HepG2 (cell line): Measurements from ENCODE around the gene ACBD7. TPM values are rescaled to one million over a fixed set of nuclear protein-coding genes. Genes with fewer than 3 reads are reported as not detected.

Experiments used
- ATAC-seq: fragments of 200-7000 bp; cut with Tn5 transposase; 3 replicates; pipeline ENCODE4 v1.9.1; 2020; ENCODE audit warnings: mild to moderate bottlenecking, moderate library complexity
- BruUV-seq: library from RNA; stranded (reverse); fragments of 400-500 nt; replicated peaks from 2 replicates; lab custom pipeline; 2021; lab: Mats Ljungman, UMichigan
- CTCF ChIA-PET: fragments of 300-600 bp; formaldehyde crosslinking; extraction: SDS; loops from one replicate; lab custom pipeline; 2021; ENCODE audit warnings: low total read pairs, inconsistent platforms, low intra/inter-chr PET ratio; lab: Yijun Ruan, JAX
- POLR2A ChIA-PET: fragments of 350-600 bp; sonication (Branson Sonifier 250); formaldehyde crosslinking; loops from one replicate; lab custom pipeline; 2020; ENCODE audit warnings: antibody characterized with exemption, inconsistent platforms; lab: Yijun Ruan, JAX
- DNase-seq: peaks from one replicate; pipeline ENCODE4 v3.0.0-alpha.2; 2015; ENCODE audit warnings: low spot score
- FAIRE-seq: peaks from 3 replicates; lab custom pipeline; 2011; peaks lifted over from hg19 to GRCh38; lab: Jason Lieb, UNC
- H2AFZ ChIP-seq: one replicate; pipeline ENCODE4 v1.6.1; 2011; ENCODE audit warnings: low read length, inconsistent platforms
- H3K27ac ChIP-seq: fragments of 300-600 bp; 3 replicates; pipeline ENCODE4 v1.8.0; 2011; ENCODE audit warnings: mixed run types, mild to moderate bottlenecking, mixed read lengths, low read length, inconsistent platforms; ENCODE audit not compliant: insufficient read depth; ENCODE audit errors: extremely low read length
- H3K27me3 ChIP-seq, 2 experiments: fragments of 200-600 bp in 1 of 2; 2 replicates in 1 of 2; 3 replicates in 1 of 2; pipeline versions ENCODE4 v1.6.0 to v1.8.0; 2011; ENCODE audit warnings: low read length in 2 of 2, mild to moderate bottlenecking in 2 of 2, moderate library complexity in 2 of 2, inconsistent platforms in 1 of 2; ENCODE audit not compliant: insufficient read depth in 2 of 2, control insufficient read depth in 1 of 2
- H3K36me3 ChIP-seq, 2 experiments: fragments of 200-600 bp in 1 of 2; replicated peaks in 1 of 2; 2 replicates in 1 of 2; 3 replicates in 1 of 2; pipeline versions ENCODE4 v1.5.1 to v1.8.0; 2011; ENCODE audit warnings: low read length in 2 of 2, inconsistent platforms in 1 of 2; ENCODE audit not compliant: insufficient read depth in 2 of 2, control insufficient read depth in 1 of 2
- H3K4me1 ChIP-seq: 2 replicates; pipeline ENCODE4 v1.5.1; 2012; ENCODE audit warnings: low read length, inconsistent platforms; ENCODE audit not compliant: insufficient read depth
- H3K4me2 ChIP-seq: 2 replicates; pipeline ENCODE4 v1.6.0; 2011; ENCODE audit warnings: low read depth, low read length, inconsistent platforms
- H3K4me3 ChIP-seq, 3 experiments: fragments of 200-600 bp in 1 of 3; sonication (generic), shearing (Covaris generic) in 1 of 3; replicated peaks in 1 of 3; 2 replicates each; pipeline ENCODE4 v1.5.1; 2011 to 2016; ENCODE audit warnings: low read length in 3 of 3, inconsistent platforms in 2 of 3, low read depth in 2 of 3, mild to moderate bottlenecking in 2 of 3, control low read depth in 1 of 3, mixed read lengths in 1 of 3; ENCODE audit not compliant: insufficient read depth in 1 of 3
- H3K79me2 ChIP-seq: one replicate; pipeline ENCODE4 v1.6.1; 2011; ENCODE audit warnings: low read length, inconsistent platforms; ENCODE audit not compliant: insufficient read depth
- H3K9ac ChIP-seq: 2 replicates; pipeline ENCODE4 v1.6.0; 2011; ENCODE audit warnings: mild to moderate bottlenecking, low read depth, low read length, inconsistent platforms; ENCODE audit not compliant: insufficient read depth
- H3K9me3 ChIP-seq: 2 replicates; pipeline ENCODE4 v1.5.1; 2012; ENCODE audit warnings: mild to moderate bottlenecking, low read length
- H4K20me1 ChIP-seq: 2 replicates; pipeline ENCODE4 v1.6.0; 2011; ENCODE audit warnings: inconsistent platforms, mild to moderate bottlenecking, low read length, moderate library complexity; ENCODE audit not compliant: insufficient read depth
- ELF1 ChIP-seq: sonication (generic); formaldehyde crosslinking; IDR thresholded peaks from 2 replicates; pipeline ENCODE4 v1.4.0; 2020; ENCODE audit warnings: missing genetic modification reagents
- RFX5 ChIP-seq: IDR thresholded peaks from 2 replicates; pipeline ENCODE4 v1.6.1; 2011; ENCODE audit warnings: low read depth, low read length, improper control_type of control experiment
- SAP130 ChIP-seq: IDR thresholded peaks from 2 replicates; pipeline ENCODE4 v1.6.1; 2016; ENCODE audit warnings: low read depth
- YY1 ChIP-seq: IDR thresholded peaks from 2 replicates; pipeline ENCODE4 v1.6.1; 2011; ENCODE audit warnings: low read length, low read depth, moderate library complexity, mild to moderate bottlenecking; ENCODE audit not compliant: insufficient read depth, insufficient replicate concordance
- ZNF251 ChIP-seq: sonication (generic); formaldehyde crosslinking; IDR thresholded peaks from 2 replicates; pipeline ENCODE4 v1.9.0; 2021; ENCODE audit warnings: mild to moderate bottlenecking, missing genetic modification reagents
- ZNF572 ChIP-seq: sonication (generic); formaldehyde crosslinking; IDR thresholded peaks from 2 replicates; pipeline ENCODE4 v1.5.1; 2020; ENCODE audit warnings: mild to moderate bottlenecking, missing genetic modification reagents
- ZNF850 ChIP-seq: sonication (generic); formaldehyde crosslinking; conservative IDR thresholded peaks from 2 replicates; pipeline ENCODE4 v1.9.0; 2021; ENCODE audit warnings: mild to moderate bottlenecking, missing genetic modification reagents
- WGBS: methylation state at CpG from one replicate; pipeline ENCODE4 v1.1.6; 2017; ENCODE audit warnings: low lambda C conversion rate; 5-methylcytosine and 5-hydroxymethylcytosine counted together
- in situ Hi-C: cut with HindIII; loops from 2 replicates; pipeline ENCODE4 v1.10.0; 2017; ENCODE audit warnings: low pct_unique_long_range_greater_than_20kb; ENCODE audit not compliant: extremely low pct_ligation_motif_present
- intact Hi-C: fragments of 100-400 bp; cut with micrococcal nuclease; formaldehyde crosslinking; loops from one replicate; pipeline ENCODE4 v1.10.0; 2022; ENCODE audit not compliant: unreplicated experiment
- polyA plus RNA-seq, 8 experiments: library from polyadenylated mRNA; depleted of rRNA in 3 of 8; stranded (reverse) in 7 of 8; unstranded in 1 of 8; fragments of >200 nt; fragmentation: Illumina TruSeq in 4 of 8; extraction: Trizol in 4 of 8; gene quantifications; 2 replicates each; pipeline versions ENCODE4 v1.2.1 to v1.2.3, GENCODE V29; 2011 to 2016; ENCODE audit warnings: low read depth in 4 of 8, missing spikeins in 1 of 8, mixed read lengths in 1 of 8; ENCODE audit not compliant: insufficient read depth in 1 of 8
- total RNA-seq, 5 experiments: library from RNA; depleted of rRNA; stranded (reverse); fragments of >200 nt; fragmentation: Illumina TruSeq; extraction: Trizol; gene quantifications; 2 replicates each; pipeline ENCODE4 v1.2.3, GENCODE V29; 2016; ENCODE audit warnings: low read depth in 1 of 5
- TF ChIP-seq, protein P1 (sequence below): sonication (generic); formaldehyde crosslinking; IDR thresholded peaks from 2 replicates; pipeline ENCODE4; 2020; ENCODE audit warnings: missing genetic modification reagents, mild to moderate bottlenecking, borderline replicate concordance

The ACBD7 gene
- total and polyA plus RNA-seq, 2 of the 13 experiments (the other 11 are each of a cell fraction or from before 2014, with no cell fraction given), result 1.4 to 2.6 TPM

DNA sequence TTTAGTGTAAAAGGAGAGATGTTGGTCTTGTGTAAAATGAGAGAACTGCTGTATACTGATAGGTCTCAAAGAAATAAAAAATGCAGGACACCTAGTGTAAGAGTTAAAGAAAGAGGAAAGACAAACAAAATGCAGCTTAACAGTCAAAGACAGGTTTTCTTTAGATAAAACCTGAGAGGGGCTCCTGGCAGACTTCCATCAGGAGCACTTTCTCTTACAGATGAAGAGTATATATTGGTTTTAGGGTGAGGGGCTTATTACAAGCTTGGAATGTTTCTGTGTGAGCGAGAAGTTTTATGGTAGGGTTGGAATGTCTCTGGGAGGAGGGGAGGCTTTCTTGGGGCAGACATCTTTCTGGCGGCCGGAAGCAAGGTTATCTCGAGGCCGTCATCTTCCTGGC lies 16.2 kb downstream of the ACBD7 start:
- BruUV-seq, result no TSS peak

More for the DNA sequence above, 16.2 kb downstream of the ACBD7 start:
- H4K20me1 ChIP-seq, result no peaks in the 10 kb centered on the region
- in situ Hi-C loops, result no loop called here
- H3K9ac ChIP-seq, result no peak overlapping the region
- H3K36me3 ChIP-seq, result no peaks in the 10 kb centered on the region
- no peaks in the 10 kb centered on the region for H3K79me2 ChIP-seq
- DNase-seq (no peak), ATAC-seq (no peak), FAIRE-seq (no peak)
- H3K4me1 ChIP-seq, result 0 out of 2 replicates have a peak, but pooled peaks cover 7% of the 10 kb centered on the region
- H3K4me3 ChIP-seq, result no peak overlapping the region
- intact Hi-C loops, result no loop called here
- ChIA-PET CTCF (no interaction called here), POLR2A (no interaction called here)
- no peak for TF ChIP-seq ZNF572
- TF ChIP-seq YY1, result no peak
- TF ChIP-seq, protein P1, sequence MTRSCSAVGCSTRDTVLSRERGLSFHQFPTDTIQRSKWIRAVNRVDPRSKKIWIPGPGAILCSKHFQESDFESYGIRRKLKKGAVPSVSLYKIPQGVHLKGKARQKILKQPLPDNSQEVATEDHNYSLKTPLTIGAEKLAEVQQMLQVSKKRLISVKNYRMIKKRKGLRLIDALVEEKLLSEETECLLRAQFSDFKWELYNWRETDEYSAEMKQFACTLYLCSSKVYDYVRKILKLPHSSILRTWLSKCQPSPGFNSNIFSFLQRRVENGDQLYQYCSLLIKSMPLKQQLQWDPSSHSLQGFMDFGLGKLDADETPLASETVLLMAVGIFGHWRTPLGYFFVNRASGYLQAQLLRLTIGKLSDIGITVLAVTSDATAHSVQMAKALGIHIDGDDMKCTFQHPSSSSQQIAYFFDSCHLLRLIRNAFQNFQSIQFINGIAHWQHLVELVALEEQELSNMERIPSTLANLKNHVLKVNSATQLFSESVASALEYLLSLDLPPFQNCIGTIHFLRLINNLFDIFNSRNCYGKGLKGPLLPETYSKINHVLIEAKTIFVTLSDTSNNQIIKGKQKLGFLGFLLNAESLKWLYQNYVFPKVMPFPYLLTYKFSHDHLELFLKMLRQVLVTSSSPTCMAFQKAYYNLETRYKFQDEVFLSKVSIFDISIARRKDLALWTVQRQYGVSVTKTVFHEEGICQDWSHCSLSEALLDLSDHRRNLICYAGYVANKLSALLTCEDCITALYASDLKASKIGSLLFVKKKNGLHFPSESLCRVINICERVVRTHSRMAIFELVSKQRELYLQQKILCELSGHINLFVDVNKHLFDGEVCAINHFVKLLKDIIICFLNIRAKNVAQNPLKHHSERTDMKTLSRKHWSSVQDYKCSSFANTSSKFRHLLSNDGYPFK (CRISPR knock-in tag), result no peak
- no peak for TF ChIP-seq RFX5
- peak; percentile 84; the same call in 1 of the 2 replicates for TF ChIP-seq ZNF850
- no peak for TF ChIP-seq SAP130
- TF ChIP-seq ZNF251, result no peak
- no peak for TF ChIP-seq ELF1
- H3K9me3 ChIP-seq, result 0 out of 2 replicates have a peak, but pooled peaks cover 8% of the 10 kb centered on the region
- H3K4me2 ChIP-seq, result no peak overlapping the region
- H2AFZ ChIP-seq, result no peak overlapping the region
- no peak overlapping the region for H3K27ac ChIP-seq
- H3K27me3 ChIP-seq, result no peaks in the 10 kb centered on the region
- WGBS, result 94% methylated on average over 5 of the region's 5 CpGs
